HepG2 (cell line): ENCODE data around the gene IQUB. TPM values are rescaled to one million over a fixed set of nuclear protein-coding genes. Genes with fewer than 3 reads are reported as not detected.
A peak's percentile ranks its signal among the peaks of the same experiment; 100 is the strongest.

Experiments used
- ATAC-seq: fragments of 200-7000 bp; cut with Tn5 transposase; 3 replicates; pipeline ENCODE4 v1.9.1; 2020; ENCODE audit warnings: mild to moderate bottlenecking, moderate library complexity
- Bru-seq: library from RNA; stranded (reverse); fragments of 400-500 nt; gene quantifications from one replicate; lab custom pipeline; 2021; lab: Mats Ljungman, UMichigan
- BruChase-seq, 2 experiments: library from RNA; stranded (reverse); fragments of 400-500 nt; gene quantifications; one replicate each; lab custom pipeline; 2021; lab: Mats Ljungman, UMichigan
- BruUV-seq: library from RNA; stranded (reverse); fragments of 400-500 nt; replicated peaks from 2 replicates; lab custom pipeline; 2021; lab: Mats Ljungman, UMichigan
- CTCF ChIA-PET: fragments of 300-600 bp; formaldehyde crosslinking; extraction: SDS; loops from one replicate; lab custom pipeline; 2021; ENCODE audit warnings: low total read pairs, inconsistent platforms, low intra/inter-chr PET ratio; lab: Yijun Ruan, JAX
- POLR2A ChIA-PET: fragments of 350-600 bp; sonication (Branson Sonifier 250); formaldehyde crosslinking; loops from one replicate; lab custom pipeline; 2020; ENCODE audit warnings: antibody characterized with exemption, inconsistent platforms; lab: Yijun Ruan, JAX
- DNase-seq: peaks from one replicate; pipeline ENCODE4 v3.0.0-alpha.2; 2015; ENCODE audit warnings: low spot score
- FAIRE-seq: peaks from 3 replicates; lab custom pipeline; 2011; peaks lifted over from hg19 to GRCh38; lab: Jason Lieb, UNC
- H2AFZ ChIP-seq: one replicate; pipeline ENCODE4 v1.6.1; 2011; ENCODE audit warnings: low read length, inconsistent platforms
- H3K27ac ChIP-seq: fragments of 300-600 bp; 3 replicates; pipeline ENCODE4 v1.8.0; 2011; ENCODE audit warnings: mixed run types, mild to moderate bottlenecking, mixed read lengths, low read length, inconsistent platforms; ENCODE audit not compliant: insufficient read depth; ENCODE audit errors: extremely low read length
- H3K27me3 ChIP-seq, 2 experiments: fragments of 200-600 bp in 1 of 2; 2 replicates in 1 of 2; 3 replicates in 1 of 2; pipeline versions ENCODE4 v1.6.0 to v1.8.0; 2011; ENCODE audit warnings: low read length in 2 of 2, mild to moderate bottlenecking in 2 of 2, moderate library complexity in 2 of 2, inconsistent platforms in 1 of 2; ENCODE audit not compliant: insufficient read depth in 2 of 2, control insufficient read depth in 1 of 2
- H3K36me3 ChIP-seq, 2 experiments: fragments of 200-600 bp in 1 of 2; replicated peaks in 1 of 2; 2 replicates in 1 of 2; 3 replicates in 1 of 2; pipeline versions ENCODE4 v1.5.1 to v1.8.0; 2011; ENCODE audit warnings: low read length in 2 of 2, inconsistent platforms in 1 of 2; ENCODE audit not compliant: insufficient read depth in 2 of 2, control insufficient read depth in 1 of 2
- H3K4me1 ChIP-seq: 2 replicates; pipeline ENCODE4 v1.5.1; 2012; ENCODE audit warnings: low read length, inconsistent platforms; ENCODE audit not compliant: insufficient read depth
- H3K4me2 ChIP-seq: 2 replicates; pipeline ENCODE4 v1.6.0; 2011; ENCODE audit warnings: low read depth, low read length, inconsistent platforms
- H3K4me3 ChIP-seq, 3 experiments: fragments of 200-600 bp in 1 of 3; sonication (generic), shearing (Covaris generic) in 1 of 3; replicated peaks in 1 of 3; 2 replicates each; pipeline ENCODE4 v1.5.1; 2011 to 2016; ENCODE audit warnings: low read length in 3 of 3, inconsistent platforms in 2 of 3, low read depth in 2 of 3, mild to moderate bottlenecking in 2 of 3, control low read depth in 1 of 3, mixed read lengths in 1 of 3; ENCODE audit not compliant: insufficient read depth in 1 of 3
- H3K79me2 ChIP-seq: one replicate; pipeline ENCODE4 v1.6.1; 2011; ENCODE audit warnings: low read length, inconsistent platforms; ENCODE audit not compliant: insufficient read depth
- H3K9ac ChIP-seq: 2 replicates; pipeline ENCODE4 v1.6.0; 2011; ENCODE audit warnings: mild to moderate bottlenecking, low read depth, low read length, inconsistent platforms; ENCODE audit not compliant: insufficient read depth
- H3K9me3 ChIP-seq: 2 replicates; pipeline ENCODE4 v1.5.1; 2012; ENCODE audit warnings: mild to moderate bottlenecking, low read length
- H4K20me1 ChIP-seq: 2 replicates; pipeline ENCODE4 v1.6.0; 2011; ENCODE audit warnings: inconsistent platforms, mild to moderate bottlenecking, low read length, moderate library complexity; ENCODE audit not compliant: insufficient read depth
- CEBPG ChIP-seq: IDR thresholded peaks from 2 replicates; pipeline ENCODE4 v1.6.1; 2016
- CREB1 ChIP-seq, 2 experiments: fragments of 450-650 bp in 1 of 2; IDR thresholded peaks; 2 replicates each; pipeline ENCODE4 v1.6.1; 2016 to 2017; ENCODE audit warnings: control low read depth in 1 of 2, mild to moderate bottlenecking in 1 of 2, missing compliant biosample characterization in 1 of 2, missing genetic modification characterization in 1 of 2
- ETV6 ChIP-seq: sonication (generic); formaldehyde crosslinking; conservative IDR thresholded peaks from 2 replicates; pipeline ENCODE4 v1.4.0; 2020; ENCODE audit warnings: missing genetic modification reagents
- GABPA ChIP-seq, 2 experiments: IDR thresholded peaks; 2 replicates each; pipeline ENCODE4 v1.6.1; 2011 to 2016; ENCODE audit warnings: low read depth in 2 of 2, low read length in 1 of 2, missing biosample characterization in 1 of 2, missing genetic modification characterization in 1 of 2
- KDM2A ChIP-seq: sonication (generic); formaldehyde crosslinking; IDR thresholded peaks from 2 replicates; pipeline ENCODE4 v1.4.0; 2020; ENCODE audit warnings: low read depth, missing genetic modification reagents, borderline replicate concordance
- ZNF34 ChIP-seq: sonication (generic); formaldehyde crosslinking; IDR thresholded peaks from 2 replicates; pipeline ENCODE4 v1.4.0; 2020; ENCODE audit warnings: mild to moderate bottlenecking, missing genetic modification reagents, borderline replicate concordance
- ZNF557 ChIP-seq: sonication (generic); formaldehyde crosslinking; IDR thresholded peaks from 2 replicates; pipeline ENCODE4 v1.4.0; 2020; ENCODE audit warnings: missing genetic modification reagents
- WGBS: methylation state at CpG from one replicate; pipeline ENCODE4 v1.1.6; 2017; ENCODE audit warnings: low lambda C conversion rate; 5-methylcytosine and 5-hydroxymethylcytosine counted together
- in situ Hi-C: cut with HindIII; loops from 2 replicates; pipeline ENCODE4 v1.10.0; 2017; ENCODE audit warnings: low pct_unique_long_range_greater_than_20kb; ENCODE audit not compliant: extremely low pct_ligation_motif_present
- intact Hi-C: fragments of 100-400 bp; cut with micrococcal nuclease; formaldehyde crosslinking; loops from one replicate; pipeline ENCODE4 v1.10.0; 2022; ENCODE audit not compliant: unreplicated experiment
- long read RNA-seq, 2 experiments: library from RNA in 1 of 2; library from polyadenylated mRNA in 1 of 2; stranded (forward) in 1 of 2; unstranded in 1 of 2; transcript quantifications; one replicate each; pipeline ENCODE4 v2.0.0, GENCODE V29; 2019 to 2022
- polyA minus RNA-seq, 3 experiments: library from RNA; depleted of rRNA, polyadenylated mRNA; stranded (reverse); fragments of >200 nt; gene quantifications; 2 replicates each; pipeline ENCODE4 v1.2.3, GENCODE V29; 2011; ENCODE audit warnings: low replicate concordance in 1 of 3
- polyA plus RNA-seq, 8 experiments: library from polyadenylated mRNA; depleted of rRNA in 3 of 8; stranded (reverse) in 7 of 8; unstranded in 1 of 8; fragments of >200 nt; fragmentation: Illumina TruSeq in 4 of 8; extraction: Trizol in 4 of 8; gene quantifications; 2 replicates each; pipeline versions ENCODE4 v1.2.1 to v1.2.3, GENCODE V29; 2011 to 2016; ENCODE audit warnings: low read depth in 4 of 8, missing spikeins in 1 of 8, mixed read lengths in 1 of 8; ENCODE audit not compliant: insufficient read depth in 1 of 8
- total RNA-seq, 5 experiments: library from RNA; depleted of rRNA; stranded (reverse); fragments of >200 nt; fragmentation: Illumina TruSeq; extraction: Trizol; gene quantifications; 2 replicates each; pipeline ENCODE4 v1.2.3, GENCODE V29; 2016; ENCODE audit warnings: low read depth in 1 of 5
- TF ChIP-seq, protein P1 (sequence below): sonication (generic); formaldehyde crosslinking; IDR thresholded peaks from 2 replicates; pipeline ENCODE4 v1.5.0; 2020; ENCODE audit warnings: mild to moderate bottlenecking, missing genetic modification reagents, borderline replicate concordance

The IQUB gene
- total RNA-seq (2016; rRNA removed; fragmentation: Illumina TruSeq; extraction: Trizol) (0.07 and 0.31 TPM in 2 replicates), polyA plus RNA-seq (2011; rRNA removed) (0.10 TPM in 1 of 2 replicates, not detected in the other), polyA minus RNA-seq (2011; rRNA and poly(A)+ RNA removed; ENCODE audit: low replicate concordance) (not detected in 2 replicates), Bru-seq, nascent RNA (percentile 24 among the genes with signal in this experiment), BruChase-seq, experiment 1, labeled RNA remaining after a 6-hour chase (percentile 35 among the genes with signal in this experiment), BruChase-seq, experiment 2, labeled RNA remaining after a 2-hour chase (percentile 37 among the genes with signal in this experiment)
- total RNA-seq (2016; cell fraction: cytosol; rRNA removed; fragmentation: Illumina TruSeq; extraction: Trizol; ENCODE audit: low read depth) = 0.09 and 0.30 TPM in 2 replicates
- total RNA-seq (2016; cell fraction: insoluble cytoplasmic fraction; rRNA removed; fragmentation: Illumina TruSeq; extraction: Trizol) = 0.06 TPM in 1 of 2 replicates, not detected in the other
- total RNA-seq (2016; cell fraction: membrane; rRNA removed; fragmentation: Illumina TruSeq; extraction: Trizol) = 0.09 and 0.28 TPM in 2 replicates
- total RNA-seq (2016; cell fraction: nucleus; rRNA removed; fragmentation: Illumina TruSeq; extraction: Trizol) = 0.16 TPM in 1 of 2 replicates, not detected in the other
- 0.05 TPM in 1 of 2 replicates, not detected in the other for polyA plus RNA-seq (2011; cell fraction: cytosol; rRNA removed)
- not detected in 2 replicates for polyA plus RNA-seq (2011; cell fraction: nucleus; rRNA removed)
- 0.11 and 0.15 TPM in 2 replicates for polyA plus RNA-seq (2012)
- polyA plus RNA-seq (2016; cell fraction: cytosol; fragmentation: Illumina TruSeq; extraction: Trizol; ENCODE audit: low read depth) = 0.03 and 0.10 TPM in 2 replicates
- 0.08 TPM in 1 of 2 replicates, not detected in the other for polyA plus RNA-seq (2016; cell fraction: insoluble cytoplasmic fraction; fragmentation: Illumina TruSeq; extraction: Trizol; ENCODE audit: low read depth)
- not detected in 2 replicates for polyA plus RNA-seq (2016; cell fraction: membrane; fragmentation: Illumina TruSeq; extraction: Trizol; ENCODE audit: low read depth)
- not detected in 2 replicates for polyA plus RNA-seq (2016; cell fraction: nucleus; fragmentation: Illumina TruSeq; extraction: Trizol; ENCODE audit: insufficient read depth, low read depth)
- polyA minus RNA-seq (2011; cell fraction: cytosol; rRNA and poly(A)+ RNA removed) = not detected in 2 replicates
- 0.26 and 0.50 TPM in 2 replicates for polyA minus RNA-seq (2011; cell fraction: nucleus; rRNA and poly(A)+ RNA removed)
- long read RNA-seq, experiment 1 = 0 reads
- long read RNA-seq, experiment 2, partial matches to known transcripts = 0 of 1 reads
- long read RNA-seq, experiment 2, other reads (novel, unspliced or antisense) = 1 of 1 reads

DNA sequence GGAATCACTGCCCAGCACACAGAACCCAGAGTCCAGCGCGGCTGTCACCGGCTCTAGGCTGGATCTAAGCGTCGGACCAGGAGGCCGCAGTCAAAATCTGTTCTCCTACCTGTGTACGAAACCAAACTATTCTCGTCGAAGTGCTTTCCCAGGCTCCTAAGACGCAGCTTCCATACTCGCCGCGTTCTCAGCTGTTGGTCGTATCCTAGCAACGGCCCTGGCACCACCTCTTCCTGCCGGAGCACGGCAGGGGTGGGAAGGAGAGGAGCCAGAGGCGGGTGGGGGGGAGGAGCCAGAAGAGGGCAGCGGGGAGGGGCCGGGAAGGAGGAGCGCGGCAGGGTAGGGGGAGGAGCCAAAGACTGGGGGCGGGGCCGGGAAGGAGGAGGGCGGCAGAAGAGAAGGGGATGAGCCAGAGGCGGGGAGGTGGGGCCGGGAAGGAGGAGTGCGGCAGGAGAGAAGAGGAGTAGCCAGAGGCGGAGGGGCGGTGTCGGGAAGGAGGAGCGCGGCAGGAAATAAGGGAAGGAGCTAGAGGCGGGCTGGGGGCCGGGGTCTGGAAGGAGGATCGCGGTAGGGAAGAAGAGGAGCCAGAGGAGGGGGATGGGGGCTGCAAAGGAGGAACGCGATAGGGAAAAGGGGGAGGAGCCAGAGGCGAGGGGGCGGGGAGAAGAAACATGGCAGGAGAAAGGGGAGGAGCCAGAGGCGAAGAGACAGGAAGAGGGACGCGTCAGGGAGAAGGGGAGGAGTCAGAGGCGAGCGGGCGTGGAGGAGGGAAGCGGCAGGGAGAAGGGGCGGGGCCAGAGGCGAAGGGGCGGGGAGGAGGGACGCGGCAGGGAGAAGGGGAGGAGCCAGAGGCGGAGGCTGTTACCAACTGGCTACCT lies at the start of gene IQUB:
TSS of gene IQUB (minus strand) at position 213 of the 878 bp plus-strand sequence. CDS start 22,255 bp downstream, outside the sequence.
- Histone ChIP-seq H3K4me2 (peak within 1 kb of the TSS; percentile 98), H3K4me3 (peak within 1 kb of the TSS; percentile 67 to 83 (median 78)), H2AFZ (peak within 1 kb of the TSS; percentile 32), H3K36me3 (no peaks in the 10 kb centered on the region), H3K79me2 (no peaks in the 10 kb centered on the region), H3K27ac (peak within 1 kb of the TSS; percentile 66), H3K9ac (peak within 1 kb of the TSS; percentile 56), H3K27me3 (peaks cover 0 to 10% of the 10 kb centered on the region in 2 experiments; a peak in 3 of 5 replicates), H3K4me1 (peaks cover 6% of the 10 kb centered on the region), H3K9me3 (no peaks in the 10 kb centered on the region), H4K20me1 (no peaks in the 10 kb centered on the region)
- peak; percentile 91 for ATAC-seq
- in situ Hi-C loops (loop anchor here (5.0 kb wide), 1 partner anchor 42 kb away; no protein-coding TSS in a partner anchor), intact Hi-C loops (loop anchor here (1.0 kb wide), 1 partner anchor 23 kb away; the partner anchor contains the start of gene NDUFA5)
- FAIRE-seq = peak; percentile 60
- ChIA-PET POLR2A (interaction anchor here (1.0 to 1.2 kb wide), 3 partner anchors 23 to 217 kb away, joined by 3 to 7 read pairs (median 3); partner anchors contain the start of gene NDUFA5), CTCF (interaction anchor here (4.3 kb wide), 1 partner anchor 40 kb away, joined by 28 read pairs; no protein-coding TSS in a partner anchor)
- no TSS peak for BruUV-seq
- peak; percentile 92 for DNase-seq
- 2% methylated on average over 48 of the region's 54 CpGs for WGBS
- TF ChIP-seq KDM2A (CRISPR knock-in tag) = no peak
- no peak for TF ChIP-seq ZNF557 (CRISPR knock-in tag)
- no peak for TF ChIP-seq CEBPG
- TF ChIP-seq, protein P1, sequence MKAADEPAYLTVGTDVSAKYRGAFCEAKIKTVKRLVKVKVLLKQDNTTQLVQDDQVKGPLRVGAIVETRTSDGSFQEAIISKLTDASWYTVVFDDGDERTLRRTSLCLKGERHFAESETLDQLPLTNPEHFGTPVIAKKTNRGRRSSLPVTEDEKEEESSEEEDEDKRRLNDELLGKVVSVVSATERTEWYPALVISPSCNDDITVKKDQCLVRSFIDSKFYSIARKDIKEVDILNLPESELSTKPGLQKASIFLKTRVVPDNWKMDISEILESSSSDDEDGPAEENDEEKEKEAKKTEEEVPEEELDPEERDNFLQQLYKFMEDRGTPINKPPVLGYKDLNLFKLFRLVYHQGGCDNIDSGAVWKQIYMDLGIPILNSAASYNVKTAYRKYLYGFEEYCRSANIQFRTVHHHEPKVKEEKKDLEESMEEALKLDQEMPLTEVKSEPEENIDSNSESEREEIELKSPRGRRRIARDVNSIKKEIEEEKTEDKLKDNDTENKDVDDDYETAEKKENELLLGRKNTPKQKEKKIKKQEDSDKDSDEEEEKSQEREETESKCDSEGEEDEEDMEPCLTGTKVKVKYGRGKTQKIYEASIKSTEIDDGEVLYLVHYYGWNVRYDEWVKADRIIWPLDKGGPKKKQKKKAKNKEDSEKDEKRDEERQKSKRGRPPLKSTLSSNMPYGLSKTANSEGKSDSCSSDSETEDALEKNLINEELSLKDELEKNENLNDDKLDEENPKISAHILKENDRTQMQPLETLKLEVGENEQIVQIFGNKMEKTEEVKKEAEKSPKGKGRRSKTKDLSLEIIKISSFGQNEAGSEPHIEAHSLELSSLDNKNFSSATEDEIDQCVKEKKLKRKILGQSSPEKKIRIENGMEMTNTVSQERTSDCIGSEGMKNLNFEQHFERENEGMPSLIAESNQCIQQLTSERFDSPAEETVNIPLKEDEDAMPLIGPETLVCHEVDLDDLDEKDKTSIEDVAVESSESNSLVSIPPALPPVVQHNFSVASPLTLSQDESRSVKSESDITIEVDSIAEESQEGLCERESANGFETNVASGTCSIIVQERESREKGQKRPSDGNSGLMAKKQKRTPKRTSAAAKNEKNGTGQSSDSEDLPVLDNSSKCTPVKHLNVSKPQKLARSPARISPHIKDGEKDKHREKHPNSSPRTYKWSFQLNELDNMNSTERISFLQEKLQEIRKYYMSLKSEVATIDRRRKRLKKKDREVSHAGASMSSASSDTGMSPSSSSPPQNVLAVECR (CRISPR knock-in tag) = peak; percentile 77
- TF ChIP-seq ETV6 = no peak
- no peak for TF ChIP-seq ZNF34
- no peak for TF ChIP-seq GABPA (IDR thresholded peaks at IDR 0.05; ENCODE audit: low read depth, low read length)
- TF ChIP-seq GABPA (CRISPR knock-in tag; IDR thresholded peaks at IDR 0.05; ENCODE audit: low read depth) = peak; percentile 74
- TF ChIP-seq CREB1 (IDR thresholded peaks at IDR 0.05) = peak; percentile 47; the same call in 1 of the 2 replicates
- no peak for TF ChIP-seq CREB1 (CRISPR knock-in tag; IDR thresholded peaks at IDR 0.05)
